Natural killer cell treated with Interleukin-12 subunit alpha and Interleukin-12 subunit beta and Interleukin-15 and Interleukin-18, amount 100 ng/mL, for 72 hours (primary cell): Measurements from ENCODE around the gene CRTAC1. TPM values are rescaled to one million over a fixed set of nuclear protein-coding genes. Genes with fewer than 3 reads are reported as not detected.
"Not testable (repeated sequence)": the region's sequence is repeated elsewhere in the genome, so short reads cannot be mapped to it uniquely, and the experiment has no call there.

Experiments
- ATAC-seq, 2 donors: fragments of 150-1000 bp; cut with Tn5 transposase in 1 of 2; sonication (Bioruptor Pico), chemical (Tn5 transposase) in 1 of 2; 2 replicates each; pipeline ENCODE4 v1.10.0; 2021
- DNase-seq: peaks from one replicate; pipeline ENCODE4 v3.0.0; 2022; ENCODE audit warnings: low spot score
- H3K27ac Mint-ChIP-seq, 2 donors: 1 replicate in 1 of 2; 2 replicates in 1 of 2; pipeline ENCODE4 v1.8.0; 2022; ENCODE audit warnings: mixed read lengths in 2 of 2, mild to moderate bottlenecking in 1 of 2, moderate library complexity in 1 of 2
- H3K27me3 Mint-ChIP-seq, 2 donors: 1 replicate in 1 of 2; 2 replicates in 1 of 2; pipeline ENCODE4 v1.8.0; 2022; ENCODE audit warnings: mixed read lengths in 2 of 2
- H3K36me3 Mint-ChIP-seq: one replicate; pipeline ENCODE4 v1.8.0; 2022; ENCODE audit warnings: mixed read lengths
- H3K4me1 Mint-ChIP-seq, 2 donors: 1 replicate in 1 of 2; 2 replicates in 1 of 2; pipeline ENCODE4 v1.8.0; 2022; ENCODE audit warnings: low read depth in 2 of 2, mixed read lengths in 2 of 2, mild to moderate bottlenecking in 1 of 2
- H3K4me3 Mint-ChIP-seq: one replicate; pipeline ENCODE4 v1.8.0; 2022; ENCODE audit warnings: mixed read lengths
- H3K9me3 Mint-ChIP-seq: 2 replicates; pipeline ENCODE4 v1.8.0; 2022; ENCODE audit warnings: mixed read lengths
- total RNA-seq, 2 donors: library from RNA; stranded (reverse); gene quantifications; one replicate each; pipeline ENCODE4 v1.2.3, GENCODE V29; 2022

The CRTAC1 gene
- total RNA-seq, 2 donors from 2014 or later, result not detected

- Mint-ChIP-seq H3K9me3 (no peaks in the 10 kb centered on the region), H3K27ac (peak overlapping the region; percentile 47 to 76), H3K27me3 (no peaks in the 10 kb centered on the region), H3K4me1 (peaks cover 30 to 37% of the 10 kb centered on the region in 2 donors), H3K36me3 (no peaks in the 10 kb centered on the region), H3K4me3 (peak overlapping the region; percentile 88)
- ATAC-seq (peak; percentile 39 to 55), DNase-seq (no peak)
These were observed 181.2 kb downstream of the CRTAC1 start for GRCh38 chr10:97849103-97849686.

GRCh38 chr10:97844678-97845077 lies 185.7 kb downstream of the CRTAC1 start:
- no peak for ATAC-seq
- no peak overlapping the region for H3K4me3 Mint-ChIP-seq
- no peaks in the 10 kb centered on the region for H3K9me3 Mint-ChIP-seq

GRCh38 chr10:97843972-97844371 lies 186.4 kb downstream of the CRTAC1 start:
- not testable (repeated sequence) for H3K4me3 Mint-ChIP-seq, H3K36me3 Mint-ChIP-seq, H3K27ac Mint-ChIP-seq, H3K27me3 Mint-ChIP-seq, ATAC-seq, DNase-seq, H3K9me3 Mint-ChIP-seq
- peaks cover 13 to 16% of the 10 kb centered on the region in 2 donors for H3K4me1 Mint-ChIP-seq

More at GRCh38 chr10:97844678-97845077, 185.7 kb downstream of the CRTAC1 start:
- no peak for DNase-seq
- no peaks in the 10 kb centered on the region for H3K36me3 Mint-ChIP-seq
- peaks cover 18 to 21% of the 10 kb centered on the region in 2 donors for H3K4me1 Mint-ChIP-seq
- no peak overlapping the region for H3K27ac Mint-ChIP-seq
- no peaks in the 10 kb centered on the region for H3K27me3 Mint-ChIP-seq

GRCh38 chr10:97843281-97843671 lies 187.1 kb downstream of the CRTAC1 start:
- Mint-ChIP-seq H3K27ac (no peak overlapping the region), H3K36me3 (no peaks in the 10 kb centered on the region), H3K4me1 (peaks cover 11 to 13% of the 10 kb centered on the region in 2 donors), H3K4me3 (no peak overlapping the region), H3K9me3 (no peaks in the 10 kb centered on the region), H3K27me3 (no peaks in the 10 kb centered on the region)
- ATAC-seq (no peak), DNase-seq (no peak)

- ATAC-seq (no peak), DNase-seq (no peak)
- Mint-ChIP-seq H3K4me3 (no peak overlapping the region), H3K9me3 (no peaks in the 10 kb centered on the region), H3K36me3 (no peaks in the 10 kb centered on the region), H3K27me3 (no peaks in the 10 kb centered on the region), H3K4me1 (peaks cover 11 to 13% of the 10 kb centered on the region in 2 donors), H3K27ac (no peak overlapping the region)
These were observed 187.7 kb downstream of the CRTAC1 start for GRCh38 chr10:97842656-97843280.

- not testable (repeated sequence) for H3K27me3 Mint-ChIP-seq, H3K27ac Mint-ChIP-seq, H3K36me3 Mint-ChIP-seq, ATAC-seq, DNase-seq, H3K9me3 Mint-ChIP-seq, H3K4me3 Mint-ChIP-seq
- H3K4me1 Mint-ChIP-seq, result peaks cover 11 to 13% of the 10 kb centered on the region in 2 donors
These were observed 188.3 kb downstream of the CRTAC1 start for GRCh38 chr10:97842114-97842513.

- not testable (repeated sequence) for DNase-seq
- H3K4me1 Mint-ChIP-seq, result peaks cover 13 to 18% of the 10 kb centered on the region in 2 donors
These were observed 189.3 kb downstream of the CRTAC1 start for GRCh38 chr10:97841166-97841565.

GRCh38 chr10:97838091-97838490 lies 192.3 kb downstream of the CRTAC1 start:
- peaks cover 11% of the 10 kb centered on the region for H3K36me3 Mint-ChIP-seq

More at GRCh38 chr10:97841166-97841565, 189.3 kb downstream of the CRTAC1 start:
- not testable (repeated sequence) for H3K27ac Mint-ChIP-seq, H3K27me3 Mint-ChIP-seq, ATAC-seq, H3K4me3 Mint-ChIP-seq, H3K9me3 Mint-ChIP-seq
- peaks cover 10% of the 10 kb centered on the region for H3K36me3 Mint-ChIP-seq

GRCh38 chr10:97836446-97836845 lies 194.0 kb downstream of the CRTAC1 start:
- no peaks in the 10 kb centered on the region for H3K9me3 Mint-ChIP-seq
- no peak overlapping the region for H3K4me3 Mint-ChIP-seq
- peaks cover 11% of the 10 kb centered on the region for H3K36me3 Mint-ChIP-seq
- no peak overlapping the region for H3K27ac Mint-ChIP-seq
- H3K27me3 Mint-ChIP-seq, result no peaks in the 10 kb centered on the region
- DNase-seq (no peak), ATAC-seq (no peak)
- H3K4me1 Mint-ChIP-seq, result peaks cover 3 to 11% of the 10 kb centered on the region in 2 donors

More at GRCh38 chr10:97838091-97838490, 192.3 kb downstream of the CRTAC1 start:
- ATAC-seq (no peak), DNase-seq (no peak)
- Mint-ChIP-seq H3K4me3 (no peak overlapping the region), H3K9me3 (no peaks in the 10 kb centered on the region), H3K4me1 (peaks cover 9 to 15% of the 10 kb centered on the region in 2 donors), H3K27ac (no peak overlapping the region), H3K27me3 (no peaks in the 10 kb centered on the region)

- no peak for DNase-seq
- H3K27me3 Mint-ChIP-seq, result no peaks in the 10 kb centered on the region
- peaks cover 2% of the 10 kb centered on the region for H3K36me3 Mint-ChIP-seq
- H3K4me1 Mint-ChIP-seq, result peaks cover 0 to 14% of the 10 kb centered on the region in 2 donors
- H3K4me3 Mint-ChIP-seq, result no peak overlapping the region
- H3K27ac Mint-ChIP-seq, result no peak overlapping the region
- no peak for ATAC-seq
- no peaks in the 10 kb centered on the region for H3K9me3 Mint-ChIP-seq
These were observed 199.2 kb downstream of the CRTAC1 start for GRCh38 chr10:97831259-97831658.

GRCh38 chr10:97830064-97830463 lies 200.4 kb downstream of the CRTAC1 start:
- DNase-seq, result peak; percentile 28
- no peak for ATAC-seq
- Mint-ChIP-seq H3K27ac (no peak overlapping the region), H3K4me3 (no peak overlapping the region), H3K27me3 (no peaks in the 10 kb centered on the region), H3K36me3 (no peaks in the 10 kb centered on the region), H3K9me3 (no peaks in the 10 kb centered on the region), H3K4me1 (peaks cover 0 to 14% of the 10 kb centered on the region in 2 donors)

GRCh38 chr10:97828721-97829120 lies 201.7 kb downstream of the CRTAC1 start:
- H3K4me3 Mint-ChIP-seq, result no peak overlapping the region
- ATAC-seq, result peak in 1 of 2 donors; percentile 10
- no peak for DNase-seq
- H3K27me3 Mint-ChIP-seq, result no peaks in the 10 kb centered on the region
- no peaks in the 10 kb centered on the region for H3K9me3 Mint-ChIP-seq
- H3K36me3 Mint-ChIP-seq, result no peaks in the 10 kb centered on the region
- H3K27ac Mint-ChIP-seq, result no peak overlapping the region
- H3K4me1 Mint-ChIP-seq, result peaks cover 0 to 14% of the 10 kb centered on the region in 2 donors

GRCh38 chr10:97827702-97828291 lies 202.6 kb downstream of the CRTAC1 start:
- Mint-ChIP-seq H3K4me3 (no peak overlapping the region), H3K27me3 (no peaks in the 10 kb centered on the region), H3K9me3 (no peaks in the 10 kb centered on the region), H3K36me3 (no peaks in the 10 kb centered on the region), H3K4me1 (peaks cover 0 to 14% of the 10 kb centered on the region in 2 donors), H3K27ac (no peak overlapping the region)
- DNase-seq, result peak; percentile 32
- ATAC-seq, result no peak

- no peak overlapping the region for H3K4me3 Mint-ChIP-seq
- DNase-seq (no peak), ATAC-seq (no peak)
- H3K9me3 Mint-ChIP-seq, result no peaks in the 10 kb centered on the region
- H3K36me3 Mint-ChIP-seq, result no peaks in the 10 kb centered on the region
- peaks cover 0 to 14% of the 10 kb centered on the region in 2 donors for H3K4me1 Mint-ChIP-seq
- no peak overlapping the region for H3K27ac Mint-ChIP-seq
- no peaks in the 10 kb centered on the region for H3K27me3 Mint-ChIP-seq
These were observed 203.5 kb downstream of the CRTAC1 start for GRCh38 chr10:97826892-97827291.
